Heart left ventricle (tissue), 13 donors: ENCODE results near the gene SYP.
"Not testable (repeated sequence)": the region's sequence is repeated elsewhere in the genome, so short reads cannot be mapped to it uniquely, and the experiment has no call there.

Experiments
- POLR2A ChIP-seq, 2 donors: fragments of 450-650 bp; IDR thresholded peaks; one replicate each; pipeline ENCODE4 v1.6.1; 2017; ENCODE audit warnings: antibody characterized with exemption in 2 of 2, mild to moderate bottlenecking in 2 of 2, moderate library complexity in 2 of 2
- TF ChIP-seq, protein P1 (sequence below), 12 donors: fragments of 200-600 bp; sonication (generic) in 4 of 12; IDR thresholded peaks; one replicate each; pipeline versions ENCODE4 v1.5.0 to v1.8.0; 2018 to 2022; ENCODE audit warnings: antibody characterized with exemption in 12 of 12, mild to moderate bottlenecking in 5 of 12
- donor health status: ischemic (EF 13 %, LVEDD 7.1; RV severe dilation, severe dysfunction).
- donor health status: DM: no; HTN: yes; CAD: no.
- donor health status: DM: no; HTN: no; CAD: no.
- donor health status: ischemic (EF 25% LVEDD 6.9; RV normal size, moderate dysfunction).
- donor health status: ischemic (EF 25% LVEDD 5.7; RV mildly dilated, moderate dysfunction).
- donor health status: ischemic (EF 35%, LVEDD 5.7; RV mildly dilated, moderate dysfunction).
- donor health status: nonischemic (EF 11% LVEDD 7.7; RV severe dilation, severe dysfunction).
- donor health status: DM: yes; HTN: yes; CAD: no.
- donor health status: PGD.
- donor health status: ischemic (EF 29% LVEDD 5.4; RV normal size, mild dysfunction).
- donor health status: nonischemic (EF 23%, LVEDD 6.1; RV moderate dilation, normal function).

DNA sequence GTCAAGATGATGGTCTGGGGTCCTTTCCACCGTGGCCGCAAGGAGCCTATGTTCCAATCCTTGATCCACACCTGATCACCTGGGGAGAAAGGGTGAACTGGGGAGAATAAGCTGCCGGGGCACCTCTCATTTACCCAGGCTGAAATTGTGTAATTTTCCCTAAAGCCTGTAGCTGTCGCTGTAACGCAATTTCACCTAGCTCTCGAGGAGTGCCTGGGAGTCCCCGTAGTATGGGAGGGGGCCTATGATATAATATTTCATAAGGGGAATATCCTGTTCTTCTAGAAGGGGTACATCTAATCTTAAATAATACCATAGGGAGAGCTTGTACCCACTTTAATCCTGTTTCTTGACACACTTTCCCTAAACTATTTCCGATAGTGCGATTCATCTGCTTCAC, 57.7 kb downstream of the SYP start:
- TF ChIP-seq, protein P1, sequence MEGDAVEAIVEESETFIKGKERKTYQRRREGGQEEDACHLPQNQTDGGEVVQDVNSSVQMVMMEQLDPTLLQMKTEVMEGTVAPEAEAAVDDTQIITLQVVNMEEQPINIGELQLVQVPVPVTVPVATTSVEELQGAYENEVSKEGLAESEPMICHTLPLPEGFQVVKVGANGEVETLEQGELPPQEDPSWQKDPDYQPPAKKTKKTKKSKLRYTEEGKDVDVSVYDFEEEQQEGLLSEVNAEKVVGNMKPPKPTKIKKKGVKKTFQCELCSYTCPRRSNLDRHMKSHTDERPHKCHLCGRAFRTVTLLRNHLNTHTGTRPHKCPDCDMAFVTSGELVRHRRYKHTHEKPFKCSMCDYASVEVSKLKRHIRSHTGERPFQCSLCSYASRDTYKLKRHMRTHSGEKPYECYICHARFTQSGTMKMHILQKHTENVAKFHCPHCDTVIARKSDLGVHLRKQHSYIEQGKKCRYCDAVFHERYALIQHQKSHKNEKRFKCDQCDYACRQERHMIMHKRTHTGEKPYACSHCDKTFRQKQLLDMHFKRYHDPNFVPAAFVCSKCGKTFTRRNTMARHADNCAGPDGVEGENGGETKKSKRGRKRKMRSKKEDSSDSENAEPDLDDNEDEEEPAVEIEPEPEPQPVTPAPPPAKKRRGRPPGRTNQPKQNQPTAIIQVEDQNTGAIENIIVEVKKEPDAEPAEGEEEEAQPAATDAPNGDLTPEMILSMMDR (IDR thresholded peaks at IDR 0.05), result peak; percentile 21 to 53 (median 34)
- TF ChIP-seq POLR2A (IDR thresholded peaks at IDR 0.05), result not testable (repeated sequence)
